Astrocyte of the hippocampus (primary cell): ENCODE data around the gene EPHB3.
A peak's percentile ranks its signal among the peaks of the same experiment; 100 is the strongest.

Experiments
- DNase-seq: peaks from one replicate; pipeline ENCODE4 v3.0.0; 2011; ENCODE audit warnings: low read depth, low spot score

EPHB3 gene

GRCh38 chr3:184543256-184543655 is 18.3 kb upstream of the EPHB3 start:
- no peak for DNase-seq

- peak; percentile 90 for DNase-seq
Observed at GRCh38 chr3:184543843-184544512, 17.6 kb upstream of the EPHB3 start.

DNA sequence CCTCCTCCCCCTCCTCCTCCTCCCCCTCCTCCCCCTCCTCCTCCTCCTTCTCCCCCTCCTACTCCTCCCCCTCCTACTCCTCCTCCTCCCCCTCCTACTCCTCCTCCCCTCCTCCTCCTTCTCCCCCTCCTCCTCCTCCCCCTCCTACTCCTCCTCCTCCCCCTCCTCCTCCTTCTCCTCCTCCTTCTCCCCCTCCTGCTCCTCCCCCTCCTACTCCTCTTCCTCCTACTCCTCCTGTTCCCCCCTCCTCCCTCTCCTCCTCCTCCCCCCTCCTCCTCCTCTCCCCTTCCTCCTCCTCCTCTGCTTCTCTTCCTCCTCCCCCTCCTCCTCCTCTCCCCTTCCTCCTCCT is 17.1 kb upstream of the EPHB3 start:
- no peak for DNase-seq

DNA sequence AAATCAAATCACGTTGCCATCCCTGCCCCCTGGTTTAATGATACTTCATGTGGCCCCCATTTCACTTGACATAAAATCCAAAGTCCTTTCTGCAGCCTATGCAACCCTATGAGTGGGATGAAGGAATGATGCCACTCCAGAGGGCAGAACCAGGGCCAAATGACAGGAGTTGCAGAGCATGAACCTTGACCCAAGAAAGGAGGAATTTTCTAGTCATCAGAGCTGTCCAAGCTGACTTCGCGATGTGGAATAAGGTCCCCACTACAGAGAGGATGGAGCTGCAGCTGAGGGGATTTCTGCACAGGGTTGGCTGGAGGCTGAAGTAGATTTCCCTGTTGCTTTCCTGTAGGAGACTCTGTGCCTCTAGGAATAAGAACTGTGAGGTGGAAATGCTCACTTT is 15.8 kb upstream of the EPHB3 start:
- DNase-seq, result no peak

- DNase-seq, result no peak
Observed at GRCh38 chr3:184546252-184546651, 15.3 kb upstream of the EPHB3 start.

DNA sequence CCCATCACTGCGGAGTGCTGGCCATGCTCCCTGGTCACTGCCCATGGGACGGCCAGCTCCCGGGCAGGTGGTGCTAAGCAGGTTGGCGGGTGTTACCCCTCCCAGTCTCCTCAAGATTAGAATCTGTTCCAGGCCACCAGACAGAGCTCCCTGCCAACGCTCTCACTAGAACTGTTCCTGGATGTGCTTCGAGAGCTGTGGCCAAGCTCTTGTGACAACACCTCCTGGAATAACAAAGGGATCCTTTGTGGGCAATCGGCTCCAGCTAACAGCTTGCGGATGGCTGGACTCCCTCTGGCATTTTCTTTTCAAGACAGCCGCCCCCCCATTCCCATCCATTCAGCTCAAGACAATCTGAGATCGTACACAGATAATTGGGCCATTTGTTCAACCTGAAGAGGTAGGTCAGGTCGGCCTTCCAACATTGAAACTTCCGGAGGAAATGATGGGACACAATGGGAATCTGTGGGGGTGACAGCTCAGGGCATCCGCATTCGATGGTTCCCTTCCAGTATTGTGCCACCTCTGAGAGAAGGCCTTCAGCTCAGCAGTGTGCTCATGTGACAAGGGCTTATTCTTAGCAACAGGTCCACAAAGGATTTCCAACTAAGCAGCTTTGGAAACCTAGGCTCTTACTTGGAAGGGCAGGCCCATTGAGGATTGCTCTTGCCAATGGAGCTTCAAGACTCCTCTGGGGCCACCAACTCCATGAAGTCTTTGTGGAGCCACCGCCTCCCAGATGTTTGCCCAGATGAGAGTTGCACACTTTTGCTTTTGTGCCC is 11.6 kb upstream of the EPHB3 start:
- DNase-seq, result peak; percentile 47

DNA sequence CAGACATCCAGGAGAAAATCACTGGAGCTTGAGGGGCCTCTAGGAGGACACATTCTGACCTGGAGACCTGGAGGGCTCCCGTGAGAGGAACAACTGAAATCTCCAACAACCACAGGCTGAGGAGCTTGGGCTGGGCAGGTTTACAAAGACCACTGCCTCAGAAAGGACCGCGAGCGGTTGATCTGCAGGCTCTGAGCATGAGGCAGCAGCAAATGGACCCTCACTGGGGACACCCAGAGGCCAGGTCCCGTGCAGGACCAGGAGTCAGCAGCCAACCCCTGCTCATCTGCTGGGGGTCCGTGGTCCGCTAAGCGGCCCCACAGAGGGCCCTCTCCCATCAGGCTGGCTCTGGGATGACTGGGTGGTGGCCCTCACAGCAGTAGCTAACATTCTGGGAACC is 10.5 kb upstream of the EPHB3 start:
- DNase-seq, result no peak

- no peak for DNase-seq
Observed at GRCh38 chr3:184551614-184552256, 9.8 kb upstream of the EPHB3 start.

DNA sequence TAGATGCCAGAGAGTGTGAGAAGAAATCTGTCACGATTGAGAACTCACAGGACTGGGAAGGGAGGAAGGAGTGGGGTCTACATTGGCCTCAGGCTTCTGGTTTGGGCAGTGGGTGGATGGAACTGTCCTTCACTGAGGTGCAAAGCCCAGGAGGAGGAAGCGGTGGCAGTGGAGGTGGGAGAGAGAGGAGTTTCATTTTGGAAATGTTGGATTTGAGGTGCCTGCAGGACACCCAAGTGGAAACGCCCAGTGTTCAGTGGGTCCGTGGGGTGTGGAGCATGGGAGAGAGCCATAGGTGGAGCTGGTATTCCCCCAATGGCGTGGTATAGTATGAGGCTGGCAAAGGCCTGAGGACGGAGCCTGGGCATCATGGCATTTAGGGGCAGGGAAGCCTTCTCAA is 9.3 kb upstream of the EPHB3 start:
- no peak for DNase-seq

DNA sequence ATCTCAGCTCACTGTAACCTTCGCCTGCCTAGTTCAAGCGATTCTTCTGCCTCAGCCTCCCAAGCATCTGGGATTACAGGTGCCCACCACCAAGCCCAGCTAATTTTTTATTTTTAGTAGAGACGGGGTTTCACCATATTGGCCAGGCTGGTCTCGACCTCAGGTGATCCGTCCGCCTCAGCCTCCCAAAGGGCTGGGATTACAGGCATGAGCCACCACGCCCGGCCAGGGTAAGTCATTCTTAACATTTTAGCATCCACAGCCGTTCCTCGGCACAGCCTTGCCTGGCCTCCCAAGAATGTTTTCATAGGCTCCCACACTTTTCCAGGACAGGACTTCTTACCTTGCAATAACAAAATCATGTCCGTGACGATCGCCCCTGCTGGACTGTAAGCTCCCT is 8.7 kb upstream of the EPHB3 start:
- no peak for DNase-seq

GRCh38 chr3:184553385-184553784 is 8.2 kb upstream of the EPHB3 start:
- no peak for DNase-seq

GRCh38 chr3:184554461-184554860 is 7.1 kb upstream of the EPHB3 start:
- DNase-seq, result no peak

DNA sequence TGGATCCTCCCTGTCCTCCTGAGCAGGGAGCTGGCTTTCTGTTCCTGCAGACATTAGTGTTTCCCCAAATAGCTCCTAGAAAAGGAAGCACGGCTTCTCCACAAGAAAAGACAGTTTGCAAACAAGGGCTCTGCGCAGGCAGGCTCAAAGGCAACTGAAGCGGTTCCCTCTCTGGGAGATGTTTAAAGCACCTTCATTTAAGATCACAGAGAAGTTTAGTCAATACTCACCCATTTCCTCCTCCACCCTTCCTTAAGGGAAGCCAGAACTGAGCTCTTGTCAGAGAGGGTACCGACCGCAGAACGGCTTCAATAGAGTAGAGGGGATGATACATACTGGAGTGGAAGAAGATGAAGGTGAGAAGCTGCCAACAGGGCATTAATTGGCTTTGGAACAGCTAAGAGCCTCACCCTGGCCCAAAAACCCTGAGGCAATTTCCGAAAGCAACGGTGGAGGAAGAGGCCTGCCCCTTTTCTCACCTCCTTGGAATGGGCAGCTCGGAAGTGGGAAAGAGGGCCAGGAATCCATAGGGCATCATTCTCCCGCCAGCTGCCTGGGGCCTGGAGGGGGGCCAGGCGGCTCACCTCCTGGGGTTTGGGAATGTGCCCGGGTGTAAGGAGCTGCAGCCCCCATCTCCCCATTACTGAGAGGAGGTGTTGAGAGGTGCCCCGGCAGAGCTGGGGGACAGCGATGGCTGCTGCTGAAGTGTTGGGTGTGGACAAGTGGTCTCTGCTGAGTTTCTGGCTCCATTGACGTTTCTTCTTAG is 4.8 kb upstream of the EPHB3 start:
- DNase-seq, result no peak

GRCh38 chr3:184557348-184557950 is 4.1 kb upstream of the EPHB3 start:
- no peak for DNase-seq

DNA sequence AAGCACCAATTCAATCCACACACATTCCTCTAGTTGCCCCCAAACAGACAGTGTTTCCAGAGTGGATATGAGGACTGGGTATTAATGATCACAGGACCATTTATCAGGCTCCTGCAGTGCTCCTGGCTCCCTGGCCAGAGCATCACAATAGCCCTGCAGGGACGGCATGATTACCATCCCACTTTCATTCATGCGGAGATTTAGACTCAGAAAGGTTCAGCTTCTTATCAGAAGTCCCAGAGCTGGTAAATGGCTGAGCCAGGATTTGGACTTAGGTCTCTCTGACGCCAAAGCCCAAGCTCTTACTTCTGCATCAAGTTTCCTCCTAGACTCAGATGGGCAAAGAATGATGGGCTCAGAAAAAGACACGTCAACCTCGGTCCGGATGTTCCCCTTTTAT is 2.9 kb upstream of the EPHB3 start:
- no peak for DNase-seq

- DNase-seq, result no peak
Observed at GRCh38 chr3:184559336-184559735, 2.2 kb upstream of the EPHB3 start.

GRCh38 chr3:184560531-184560930 is 1.1 kb upstream of the EPHB3 start:
- no peak for DNase-seq

DNA sequence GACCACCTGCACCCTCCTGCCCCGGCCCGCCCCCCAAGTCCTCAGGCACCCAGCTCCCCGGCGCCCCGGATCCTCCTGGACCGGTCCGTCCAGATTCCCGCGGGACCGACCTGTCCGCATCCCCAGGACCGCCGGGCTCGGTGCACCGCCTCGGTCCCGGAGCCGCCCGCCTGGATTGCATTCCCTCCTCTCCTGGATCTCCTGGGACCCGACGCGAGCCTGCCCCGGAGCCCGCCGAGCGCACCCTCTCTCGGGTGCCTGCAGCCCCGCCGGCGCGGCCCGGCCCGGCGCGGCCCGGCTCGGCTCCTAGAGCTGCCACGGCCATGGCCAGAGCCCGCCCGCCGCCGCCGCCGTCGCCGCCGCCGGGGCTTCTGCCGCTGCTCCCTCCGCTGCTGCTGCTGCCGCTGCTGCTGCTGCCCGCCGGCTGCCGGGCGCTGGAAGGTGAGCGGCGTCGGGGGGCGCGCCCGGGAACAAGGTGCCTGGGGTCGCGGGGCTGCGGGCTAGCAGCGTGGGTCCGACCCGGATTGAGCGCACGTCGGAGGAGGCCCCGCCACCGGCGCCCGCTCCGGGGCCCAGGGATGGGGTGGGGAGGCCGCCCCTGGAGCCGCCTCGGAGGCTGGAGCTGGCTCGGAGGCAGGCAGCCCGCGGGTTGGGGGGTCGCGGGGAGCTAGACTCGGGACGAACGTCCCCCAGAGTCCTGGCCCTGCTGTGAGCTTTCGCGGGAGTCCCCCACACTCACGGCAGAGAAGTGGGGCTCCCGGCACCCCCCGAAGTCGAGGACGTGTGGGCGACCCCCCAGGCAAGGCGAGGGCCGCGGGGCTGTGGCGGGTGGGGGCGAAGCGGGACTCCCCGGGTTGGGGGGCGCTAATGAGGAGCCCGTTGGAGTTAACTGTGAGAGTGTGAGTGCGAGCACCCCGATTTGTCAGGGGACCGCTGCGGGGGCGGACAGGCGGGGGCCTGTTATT is 610 bp downstream of the EPHB3 start:
- peak; percentile 67 for DNase-seq

- DNase-seq, result peak; percentile 67
Observed at GRCh38 chr3:184562878-184563560, 1.4 kb downstream of the EPHB3 start.

DNA sequence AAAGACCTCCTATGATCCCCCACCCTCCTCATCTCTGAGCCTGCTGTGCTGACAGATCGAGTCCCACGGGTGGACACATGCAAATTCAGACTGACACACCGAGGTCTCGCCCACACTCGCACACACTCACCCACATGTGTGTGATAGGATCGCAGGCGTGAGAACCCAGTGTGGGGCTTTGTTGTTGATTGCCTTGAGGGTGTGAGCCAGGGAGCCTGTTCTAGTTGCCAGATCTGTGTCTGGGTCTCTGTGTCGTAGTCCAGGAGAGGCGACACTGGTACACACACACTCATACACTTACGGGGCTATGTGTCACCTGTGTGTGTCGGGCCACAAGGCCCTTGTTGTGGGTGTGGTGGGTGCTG is 2.0 kb downstream of the EPHB3 start:
- DNase-seq, result no peak
